ENCODE measurements around the gene WNT11.
A peak's percentile ranks its signal among the peaks of the same experiment; 100 is the strongest.

The WNT11 gene

GRCh38 chr11:76174330-76174729 is 32.0 kb downstream of the WNT11 start:
- H3K27me3 ChIP-seq (replicated peaks in 2 of 5; ENCODE audit: control insufficient read depth in 4 of 5, insufficient read depth in 5 of 5, low read length in 4 of 5), result no peaks in the 10 kb centered on the region
- no peaks in the 10 kb centered on the region for H3K9me3 ChIP-seq (ENCODE audit: control extremely low read depth in 1 of 5, control insufficient read depth in 4 of 5, insufficient read depth in 2 of 5, low read depth in 1 of 5, low read length in 4 of 5)
- H3K36me3 ChIP-seq (ENCODE audit: control insufficient read depth in 4 of 4, insufficient read depth in 4 of 4, low read length in 3 of 4), result no peaks in the 10 kb centered on the region
- CTCF ChIA-PET, result interaction anchor here (1.1 kb wide), 1 partner anchor 19 kb away, joined by 3 read pairs; no protein-coding TSS in a partner anchor
- no peaks in the 10 kb centered on the region for H3K4me1 ChIP-seq (ENCODE audit: control extremely low read depth in 1 of 4, control insufficient read depth in 4 of 4, insufficient read depth in 4 of 4, low read length in 3 of 4)
- no peak overlapping the region for H3K27ac ChIP-seq (ENCODE audit: insufficient read depth in 1 of 2, low read depth in 1 of 2, low read length in 2 of 2, poor library complexity in 1 of 2, severe bottlenecking in 2 of 2)
- WGBS (ENCODE audit: insufficient coverage), result 83% methylated on average over 4 of the region's 5 CpGs
- POLR2A ChIA-PET, result no interaction called here
- no peak for DNase-seq
- no peak overlapping the region for H3K4me3 ChIP-seq (ENCODE audit: control insufficient read depth in 1 of 7, extremely low read depth in 1 of 7, insufficient read depth in 4 of 7, low read depth in 2 of 7, low read length in 6 of 7)

- WGBS (ENCODE audit: insufficient coverage), result 92% methylated on average over 6 of the region's 8 CpGs
- ChIA-PET CTCF (interaction anchor here (1.1 kb wide), 1 partner anchor 18 kb away, joined by 3 read pairs; no protein-coding TSS in a partner anchor), POLR2A (interaction anchor here (0.7 kb wide), 1 partner anchor 21 kb away, joined by 3 read pairs; no protein-coding TSS in a partner anchor)
- H3K4me3 ChIP-seq (ENCODE audit: control insufficient read depth in 1 of 7, extremely low read depth in 1 of 7, insufficient read depth in 4 of 7, low read depth in 2 of 7, low read length in 6 of 7), result no peak overlapping the region
- no peaks in the 10 kb centered on the region for H3K9me3 ChIP-seq (ENCODE audit: control extremely low read depth in 1 of 5, control insufficient read depth in 4 of 5, insufficient read depth in 2 of 5, low read depth in 1 of 5, low read length in 4 of 5)
- H3K36me3 ChIP-seq (ENCODE audit: control insufficient read depth in 4 of 4, insufficient read depth in 4 of 4, low read length in 3 of 4), result no peaks in the 10 kb centered on the region
- no peaks in the 10 kb centered on the region for H3K27me3 ChIP-seq (replicated peaks in 2 of 5; ENCODE audit: control insufficient read depth in 4 of 5, insufficient read depth in 5 of 5, low read length in 4 of 5)
- no peak for DNase-seq
- no peak overlapping the region for H3K27ac ChIP-seq (ENCODE audit: insufficient read depth in 1 of 2, low read depth in 1 of 2, low read length in 2 of 2, poor library complexity in 1 of 2, severe bottlenecking in 2 of 2)
- H3K4me1 ChIP-seq (ENCODE audit: control extremely low read depth in 1 of 4, control insufficient read depth in 4 of 4, insufficient read depth in 4 of 4, low read length in 3 of 4), result peaks cover 0 to 3% (median 0%) of the 10 kb centered on the region in 4 experiments
These were observed 32.6 kb downstream of the WNT11 start for GRCh38 chr11:76173663-76174062.

GRCh38 chr11:76172583-76172982 is 33.7 kb downstream of the WNT11 start:
- ChIA-PET CTCF (no interaction called here), POLR2A (no interaction called here)
- no peak for DNase-seq
- 86% methylated on average over 13 of the region's 13 CpGs for WGBS (ENCODE audit: insufficient coverage)
- Histone ChIP-seq H3K27me3 (replicated peaks in 2 of 5; ENCODE audit: control insufficient read depth in 4 of 5, insufficient read depth in 5 of 5, low read length in 4 of 5) (no peaks in the 10 kb centered on the region), H3K9me3 (ENCODE audit: control extremely low read depth in 1 of 5, control insufficient read depth in 4 of 5, insufficient read depth in 2 of 5, low read depth in 1 of 5, low read length in 4 of 5) (no peaks in the 10 kb centered on the region), H3K36me3 (ENCODE audit: control insufficient read depth in 4 of 4, insufficient read depth in 4 of 4, low read length in 3 of 4) (no peaks in the 10 kb centered on the region), H3K27ac (ENCODE audit: insufficient read depth in 1 of 2, low read depth in 1 of 2, low read length in 2 of 2, poor library complexity in 1 of 2, severe bottlenecking in 2 of 2) (no peak overlapping the region), H3K4me1 (ENCODE audit: control extremely low read depth in 1 of 4, control insufficient read depth in 4 of 4, insufficient read depth in 4 of 4, low read length in 3 of 4) (peaks cover 0 to 3% (median 0%) of the 10 kb centered on the region in 4 experiments), H3K4me3 (ENCODE audit: control insufficient read depth in 1 of 7, extremely low read depth in 1 of 7, insufficient read depth in 4 of 7, low read depth in 2 of 7, low read length in 6 of 7) (no peak overlapping the region)

- H3K4me1 ChIP-seq (ENCODE audit: control extremely low read depth in 1 of 4, control insufficient read depth in 4 of 4, insufficient read depth in 4 of 4, low read length in 3 of 4), result peaks cover 0 to 3% (median 0%) of the 10 kb centered on the region in 4 experiments
- DNase-seq, result no peak
- CTCF ChIA-PET, result interaction anchor here (1.1 kb wide), 1 partner anchor 15 kb away, joined by 3 read pairs; no protein-coding TSS in a partner anchor
- POLR2A ChIA-PET, result no interaction called here
- H3K9me3 ChIP-seq (ENCODE audit: control extremely low read depth in 1 of 5, control insufficient read depth in 4 of 5, insufficient read depth in 2 of 5, low read depth in 1 of 5, low read length in 4 of 5), result no peaks in the 10 kb centered on the region
- no peaks in the 10 kb centered on the region for H3K36me3 ChIP-seq (ENCODE audit: control insufficient read depth in 4 of 4, insufficient read depth in 4 of 4, low read length in 3 of 4)
- no peak overlapping the region for H3K27ac ChIP-seq (ENCODE audit: insufficient read depth in 1 of 2, low read depth in 1 of 2, low read length in 2 of 2, poor library complexity in 1 of 2, severe bottlenecking in 2 of 2)
- 100% methylated on average over 2 of the region's 4 CpGs for WGBS (ENCODE audit: insufficient coverage)
- H3K4me3 ChIP-seq (ENCODE audit: control insufficient read depth in 1 of 7, extremely low read depth in 1 of 7, insufficient read depth in 4 of 7, low read depth in 2 of 7, low read length in 6 of 7), result no peak overlapping the region
- no peaks in the 10 kb centered on the region for H3K27me3 ChIP-seq (replicated peaks in 2 of 5; ENCODE audit: control insufficient read depth in 4 of 5, insufficient read depth in 5 of 5, low read length in 4 of 5)
These were observed 35.8 kb downstream of the WNT11 start for GRCh38 chr11:76170468-76170867.

GRCh38 chr11:76169473-76169896 is 36.8 kb downstream of the WNT11 start:
- ChIA-PET CTCF (no interaction called here), POLR2A (no interaction called here)
- H3K4me3 ChIP-seq (ENCODE audit: control insufficient read depth in 1 of 7, extremely low read depth in 1 of 7, insufficient read depth in 4 of 7, low read depth in 2 of 7, low read length in 6 of 7), result no peak overlapping the region
- H3K27ac ChIP-seq (ENCODE audit: insufficient read depth in 1 of 2, low read depth in 1 of 2, low read length in 2 of 2, poor library complexity in 1 of 2, severe bottlenecking in 2 of 2), result no peak overlapping the region
- no peaks in the 10 kb centered on the region for H3K9me3 ChIP-seq (ENCODE audit: control extremely low read depth in 1 of 5, control insufficient read depth in 4 of 5, insufficient read depth in 2 of 5, low read depth in 1 of 5, low read length in 4 of 5)
- DNase-seq, result no peak
- no peaks in the 10 kb centered on the region for H3K36me3 ChIP-seq (ENCODE audit: control insufficient read depth in 4 of 4, insufficient read depth in 4 of 4, low read length in 3 of 4)
- peaks cover 0 to 3% (median 0%) of the 10 kb centered on the region in 4 experiments for H3K4me1 ChIP-seq (ENCODE audit: control extremely low read depth in 1 of 4, control insufficient read depth in 4 of 4, insufficient read depth in 4 of 4, low read length in 3 of 4)
- no peaks in the 10 kb centered on the region for H3K27me3 ChIP-seq (replicated peaks in 2 of 5; ENCODE audit: control insufficient read depth in 4 of 5, insufficient read depth in 5 of 5, low read length in 4 of 5)
- WGBS (ENCODE audit: insufficient coverage), result 100% methylated on average over 14 of the region's 15 CpGs

- ChIA-PET POLR2A (no interaction called here), CTCF (interaction anchor here (0.8 kb wide), 1 partner anchor 41 kb away, joined by 3 read pairs; no protein-coding TSS in a partner anchor)
- H3K27me3 ChIP-seq (replicated peaks in 2 of 5; ENCODE audit: control insufficient read depth in 4 of 5, insufficient read depth in 5 of 5, low read length in 4 of 5), result no peaks in the 10 kb centered on the region
- WGBS (ENCODE audit: insufficient coverage), result 95% methylated on average over 13 of the region's 13 CpGs
- H3K36me3 ChIP-seq (ENCODE audit: control insufficient read depth in 4 of 4, insufficient read depth in 4 of 4, low read length in 3 of 4), result no peaks in the 10 kb centered on the region
- H3K4me1 ChIP-seq (ENCODE audit: control extremely low read depth in 1 of 4, control insufficient read depth in 4 of 4, insufficient read depth in 4 of 4, low read length in 3 of 4), result peaks cover 0 to 3% (median 0%) of the 10 kb centered on the region in 4 experiments
- no peaks in the 10 kb centered on the region for H3K9me3 ChIP-seq (ENCODE audit: control extremely low read depth in 1 of 5, control insufficient read depth in 4 of 5, insufficient read depth in 2 of 5, low read depth in 1 of 5, low read length in 4 of 5)
- DNase-seq, result no peak
- H3K4me3 ChIP-seq (ENCODE audit: control insufficient read depth in 1 of 7, extremely low read depth in 1 of 7, insufficient read depth in 4 of 7, low read depth in 2 of 7, low read length in 6 of 7), result no peak overlapping the region
- H3K27ac ChIP-seq (ENCODE audit: insufficient read depth in 1 of 2, low read depth in 1 of 2, low read length in 2 of 2, poor library complexity in 1 of 2, severe bottlenecking in 2 of 2), result no peak overlapping the region
These were observed 38.7 kb downstream of the WNT11 start for GRCh38 chr11:76167590-76167989.

GRCh38 chr11:76166314-76166713 is 40.0 kb downstream of the WNT11 start:
- ChIA-PET POLR2A (no interaction called here), CTCF (no interaction called here)
- Histone ChIP-seq H3K4me3 (ENCODE audit: control insufficient read depth in 1 of 7, extremely low read depth in 1 of 7, insufficient read depth in 4 of 7, low read depth in 2 of 7, low read length in 6 of 7) (no peak overlapping the region), H3K9me3 (ENCODE audit: control extremely low read depth in 1 of 5, control insufficient read depth in 4 of 5, insufficient read depth in 2 of 5, low read depth in 1 of 5, low read length in 4 of 5) (no peaks in the 10 kb centered on the region), H3K4me1 (ENCODE audit: control extremely low read depth in 1 of 4, control insufficient read depth in 4 of 4, insufficient read depth in 4 of 4, low read length in 3 of 4) (peaks cover 0 to 5% (median 1%) of the 10 kb centered on the region in 4 experiments), H3K27ac (ENCODE audit: insufficient read depth in 1 of 2, low read depth in 1 of 2, low read length in 2 of 2, poor library complexity in 1 of 2, severe bottlenecking in 2 of 2) (no peak overlapping the region), H3K36me3 (ENCODE audit: control insufficient read depth in 4 of 4, insufficient read depth in 4 of 4, low read length in 3 of 4) (no peaks in the 10 kb centered on the region), H3K27me3 (replicated peaks in 2 of 5; ENCODE audit: control insufficient read depth in 4 of 5, insufficient read depth in 5 of 5, low read length in 4 of 5) (no peaks in the 10 kb centered on the region)
- WGBS (ENCODE audit: insufficient coverage), result 96% methylated on average over 5 of the region's 6 CpGs
- DNase-seq, result peak in 2 of 3 donors; percentile 11 to 20
